ENCODE measurements around the gene ZNF318.

GRCh38 chr6:43308101-43308989 lies 61.1 kb downstream of the ZNF318 start, which contains the start of gene CRIP3:
- TF ChIP-seq CTCF (IDR thresholded peaks at IDR 0.05; ENCODE audit: insufficient read depth, low read length, poor library complexity, severe bottlenecking) (peak; percentile 68), EZH2phosphoT487 (conservative IDR thresholded peaks at IDR 0.05; ENCODE audit: low read length) (no peak)
